ENCODE results near the gene SEMA3A. TPM values are rescaled to one million over a fixed set of nuclear protein-coding genes. Genes with fewer than 3 reads are reported as not detected.

SEMA3A gene
- total and polyA plus RNA-seq, 2 of the 13 experiments (the other 11 are each of a cell fraction or from before 2014, with no cell fraction given), result 0.29 to 1.2 TPM

DNA sequence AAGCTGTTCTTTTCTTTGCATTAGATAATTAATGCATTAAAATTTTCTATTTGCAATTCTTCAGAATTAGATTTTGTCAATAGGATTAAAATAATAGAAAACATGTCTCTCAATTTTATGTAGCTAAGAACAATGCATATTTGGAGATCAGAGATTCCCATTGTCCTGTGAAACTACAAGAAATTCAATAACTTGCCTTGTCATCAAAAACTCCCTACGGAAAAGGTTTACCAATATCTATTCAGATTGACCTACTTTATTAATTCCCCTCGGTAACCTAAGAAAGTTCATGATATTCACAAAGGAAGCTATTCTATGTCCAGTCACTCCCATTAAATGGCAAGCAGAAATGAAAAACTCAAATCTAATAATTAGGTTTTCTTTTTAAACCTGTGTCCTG lies 172.6 kb downstream of the SEMA3A start:
- Histone ChIP-seq H2AFZ (ENCODE audit: low read length) (no peak overlapping the region), H3K36me3 (replicated peaks in 1 of 2; ENCODE audit: control insufficient read depth in 1 of 2, insufficient read depth in 2 of 2, low read length in 2 of 2) (no peaks in the 10 kb centered on the region), H3K9ac (ENCODE audit: insufficient read depth, low read depth, low read length) (no peak overlapping the region), H3K4me2 (ENCODE audit: low read depth, low read length) (no peak overlapping the region), H3K4me1 (ENCODE audit: insufficient read depth, low read length) (peaks cover 25% of the 10 kb centered on the region), H3K4me3 (replicated peaks in 1 of 3; ENCODE audit: insufficient read depth in 1 of 3, low read depth in 2 of 3, low read length in 3 of 3) (no peak overlapping the region), H3K79me2 (ENCODE audit: insufficient read depth, low read length) (no peaks in the 10 kb centered on the region), H4K20me1 (ENCODE audit: insufficient read depth, low read length) (no peaks in the 10 kb centered on the region), H3K9me3 (ENCODE audit: low read length) (no peaks in the 10 kb centered on the region), H3K27me3 (ENCODE audit: control insufficient read depth in 1 of 2, insufficient read depth in 2 of 2, low read length in 2 of 2) (no peaks in the 10 kb centered on the region), H3K27ac (ENCODE audit: extremely low read length, insufficient read depth, low read length) (no peak overlapping the region)
- ChIA-PET POLR2A (no interaction called here), CTCF (ENCODE audit: low intra/inter-chr PET ratio, low total read pairs) (no interaction called here)
- in situ Hi-C loops (cut with HindIII; ENCODE audit: extremely low pct_ligation_motif_present, low pct_unique_long_range_greater_than_20kb) (no loop called here), intact Hi-C loops (cut with micrococcal nuclease; ENCODE audit: unreplicated experiment) (no loop called here)
- WGBS (ENCODE audit: low lambda C conversion rate), result 95% methylated on average over 2 of the region's 2 CpGs
- DNase-seq (ENCODE audit: low spot score), result no peak
- ATAC-seq, result no peak
- BruUV-seq (replicated peaks), result no TSS peak
- TF ChIP-seq, protein P1, sequence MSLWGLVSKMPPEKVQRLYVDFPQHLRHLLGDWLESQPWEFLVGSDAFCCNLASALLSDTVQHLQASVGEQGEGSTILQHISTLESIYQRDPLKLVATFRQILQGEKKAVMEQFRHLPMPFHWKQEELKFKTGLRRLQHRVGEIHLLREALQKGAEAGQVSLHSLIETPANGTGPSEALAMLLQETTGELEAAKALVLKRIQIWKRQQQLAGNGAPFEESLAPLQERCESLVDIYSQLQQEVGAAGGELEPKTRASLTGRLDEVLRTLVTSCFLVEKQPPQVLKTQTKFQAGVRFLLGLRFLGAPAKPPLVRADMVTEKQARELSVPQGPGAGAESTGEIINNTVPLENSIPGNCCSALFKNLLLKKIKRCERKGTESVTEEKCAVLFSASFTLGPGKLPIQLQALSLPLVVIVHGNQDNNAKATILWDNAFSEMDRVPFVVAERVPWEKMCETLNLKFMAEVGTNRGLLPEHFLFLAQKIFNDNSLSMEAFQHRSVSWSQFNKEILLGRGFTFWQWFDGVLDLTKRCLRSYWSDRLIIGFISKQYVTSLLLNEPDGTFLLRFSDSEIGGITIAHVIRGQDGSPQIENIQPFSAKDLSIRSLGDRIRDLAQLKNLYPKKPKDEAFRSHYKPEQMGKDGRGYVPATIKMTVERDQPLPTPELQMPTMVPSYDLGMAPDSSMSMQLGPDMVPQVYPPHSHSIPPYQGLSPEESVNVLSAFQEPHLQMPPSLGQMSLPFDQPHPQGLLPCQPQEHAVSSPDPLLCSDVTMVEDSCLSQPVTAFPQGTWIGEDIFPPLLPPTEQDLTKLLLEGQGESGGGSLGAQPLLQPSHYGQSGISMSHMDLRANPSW (CRISPR knock-in tag; IDR thresholded peaks at IDR 0.05; ENCODE audit: borderline replicate concordance), result no peak
- TF ChIP-seq MAFF (IDR thresholded peaks at IDR 0.05; ENCODE audit: low read depth, low read length), result peak; percentile 50
- TF ChIP-seq ZNF33B (CRISPR knock-in tag; IDR thresholded peaks at IDR 0.05), result no peak
- TF ChIP-seq MAFK (conservative IDR thresholded peaks at IDR 0.05 in 1 of 2, IDR thresholded peaks at IDR 0.05 in 1 of 2; ENCODE audit: low read length in 2 of 2), result peak; percentile 63 to 79; a peak in 3 of 4 replicates
- TF ChIP-seq, protein P2, sequence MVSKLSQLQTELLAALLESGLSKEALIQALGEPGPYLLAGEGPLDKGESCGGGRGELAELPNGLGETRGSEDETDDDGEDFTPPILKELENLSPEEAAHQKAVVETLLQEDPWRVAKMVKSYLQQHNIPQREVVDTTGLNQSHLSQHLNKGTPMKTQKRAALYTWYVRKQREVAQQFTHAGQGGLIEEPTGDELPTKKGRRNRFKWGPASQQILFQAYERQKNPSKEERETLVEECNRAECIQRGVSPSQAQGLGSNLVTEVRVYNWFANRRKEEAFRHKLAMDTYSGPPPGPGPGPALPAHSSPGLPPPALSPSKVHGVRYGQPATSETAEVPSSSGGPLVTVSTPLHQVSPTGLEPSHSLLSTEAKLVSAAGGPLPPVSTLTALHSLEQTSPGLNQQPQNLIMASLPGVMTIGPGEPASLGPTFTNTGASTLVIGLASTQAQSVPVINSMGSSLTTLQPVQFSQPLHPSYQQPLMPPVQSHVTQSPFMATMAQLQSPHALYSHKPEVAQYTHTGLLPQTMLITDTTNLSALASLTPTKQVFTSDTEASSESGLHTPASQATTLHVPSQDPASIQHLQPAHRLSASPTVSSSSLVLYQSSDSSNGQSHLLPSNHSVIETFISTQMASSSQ (IDR thresholded peaks at IDR 0.05; ENCODE audit: low read depth), result no peak
- TF ChIP-seq, protein P2 (CRISPR knock-in tag; IDR thresholded peaks at IDR 0.05; ENCODE audit: borderline replicate concordance), result no peak
- FAIRE-seq, result no peak
